GM13977 (cell line): ENCODE results near the gene PRSS21.
A peak's percentile ranks its signal among the peaks of the same experiment; 100 is the strongest.

Source experiments
- DNase-seq: peaks from one replicate; pipeline ENCODE4 v3.0.0; 2012; ENCODE audit warnings: low spot score
- CTCF ChIP-seq: IDR thresholded peaks from 2 replicates; pipeline ENCODE4 v1.5.1; 2012; ENCODE audit warnings: mild to moderate bottlenecking, control low read depth; ENCODE audit not compliant: insufficient read depth; ENCODE audit errors: extremely low read depth, missing control alignments
- in situ Hi-C: fragments of 300-500 bp; cut with MboI; formaldehyde crosslinking; loops from one replicate; pipeline ENCODE4 v1.12.0; 2022; ENCODE audit warnings: low sequenced_read_pairs, low pct_unique_long_range_greater_than_20kb, mixed read lengths, inconsistent platforms; ENCODE audit not compliant: unreplicated experiment

Gene PRSS21

GRCh38 chr16:2834968-2835367, 17.9 kb downstream of the PRSS21 start:
- in situ Hi-C loops: no loop called here
- TF ChIP-seq CTCF: no peak
- DNase-seq: no peak

GRCh38 chr16:2835638-2836493, 18.8 kb downstream of the PRSS21 start:
- no peak for TF ChIP-seq CTCF
- in situ Hi-C loops: no loop called here
- DNase-seq: no peak

- DNase-seq: no peak
- in situ Hi-C loops: no loop called here
- TF ChIP-seq CTCF: no peak
Observed at GRCh38 chr16:2836646-2837508, 19.8 kb downstream of the PRSS21 start.

- peak; percentile 73 for TF ChIP-seq CTCF
- DNase-seq: peak; percentile 82
- in situ Hi-C loops: no loop called here
Observed at GRCh38 chr16:2838928-2839327, 21.9 kb downstream of the PRSS21 start.

GRCh38 chr16:2839650-2840450, 22.8 kb downstream of the PRSS21 start:
- TF ChIP-seq CTCF: no peak
- no peak for DNase-seq
- in situ Hi-C loops: no loop called here

- TF ChIP-seq CTCF: no peak
- in situ Hi-C loops: no loop called here
- no peak for DNase-seq
Observed at GRCh38 chr16:2840914-2841313, 23.9 kb downstream of the PRSS21 start.
